PC-3 (cell line): ENCODE results near the gene MIDN. TPM values are rescaled to one million over a fixed set of nuclear protein-coding genes. Genes with fewer than 3 reads are reported as not detected.

Experiments
- ATAC-seq: fragments of 200-7000 bp; cut with Tn5 transposase; 2 replicates; pipeline ENCODE4 v1.9.1; 2020; ENCODE audit warnings: mild to moderate bottlenecking, moderate library complexity
- BruUV-seq: library from RNA; stranded (reverse); fragments of 400-500 nt; replicated peaks from 2 replicates; lab custom pipeline; 2021; lab: Mats Ljungman, UMichigan
- CTCF ChIA-PET: fragments of 300-600 bp; sonication (Branson Sonifier 250); formaldehyde crosslinking; loops from one replicate; lab custom pipeline; 2022; ENCODE audit warnings: antibody characterized with exemption; lab: Charles Lee
- POLR2A ChIA-PET: fragments of 300-600 bp; sonication (Branson Sonifier 250); formaldehyde crosslinking; loops from one replicate; lab custom pipeline; 2022; ENCODE audit warnings: antibody characterized with exemption; ENCODE audit not compliant: unreplicated experiment; lab: Charles Lee
- DNase-seq: peaks from one replicate; pipeline ENCODE4 v3.0.0-alpha.2; 2015
- H2AFZ ChIP-seq: fragments of 300-600 bp; sonication (generic); 2 replicates; pipeline ENCODE4 v1.6.0; 2016; ENCODE audit warnings: antibody characterized with exemption, low read length
- H3F3A ChIP-seq: fragments of 300-600 bp; sonication (generic); one replicate; pipeline ENCODE4 v1.6.0; 2017; ENCODE audit warnings: antibody characterized with exemption, low read length, control low read depth, mild to moderate bottlenecking; ENCODE audit not compliant: unreplicated experiment
- H3K27ac ChIP-seq: fragments of 300-600 bp; sonication (generic); 2 replicates; pipeline ENCODE4 v1.5.1; 2016; ENCODE audit warnings: mild to moderate bottlenecking, low read length
- H3K27me3 ChIP-seq: fragments of 300-600 bp; sonication (generic); 2 replicates; pipeline ENCODE4 v1.6.1; 2016; ENCODE audit warnings: low read length, mixed read lengths
- H3K36me3 ChIP-seq: fragments of 300-600 bp; sonication (generic); 2 replicates; pipeline ENCODE4 v1.6.1; 2016; ENCODE audit warnings: low read depth, mixed run types, low read length, mixed read lengths
- H3K4me1 ChIP-seq: fragments of 300-600 bp; sonication (generic); 2 replicates; pipeline ENCODE4 v1.5.1; 2016; ENCODE audit warnings: low read length; ENCODE audit not compliant: insufficient read depth
- H3K4me2 ChIP-seq: fragments of 300-600 bp; sonication (generic); 2 replicates; pipeline ENCODE4 v1.6.0; 2016; ENCODE audit warnings: low read length
- H3K4me3 ChIP-seq: fragments of 300-600 bp; sonication (generic); 2 replicates; pipeline ENCODE4 v1.5.1; 2016; ENCODE audit warnings: mild to moderate bottlenecking, low read length, mixed read lengths
- H3K79me2 ChIP-seq: fragments of 300-600 bp; sonication (generic); 2 replicates; pipeline ENCODE4 v1.6.1; 2017; ENCODE audit warnings: low read length, mixed read lengths
- H3K9ac ChIP-seq: fragments of 300-600 bp; sonication (generic); 2 replicates; pipeline ENCODE4 v1.6.0; 2016; ENCODE audit warnings: mild to moderate bottlenecking, low read length
- H3K9me2 ChIP-seq: fragments of 300-600 bp; sonication (generic); replicated peaks from 2 replicates; pipeline ENCODE4 v1.6.1; 2016; ENCODE audit warnings: mixed run types, low read length, mixed read lengths
- H3K9me3 ChIP-seq: fragments of 300-600 bp; sonication (generic); 2 replicates; pipeline ENCODE4 v1.6.1; 2016; ENCODE audit warnings: low read length, mixed read lengths
- H4K20me1 ChIP-seq: fragments of 300-600 bp; sonication (generic); 2 replicates; pipeline ENCODE4 v1.6.1; 2016; ENCODE audit warnings: low read length, mixed read lengths
- EZH2 ChIP-seq: fragments of 300-600 bp; sonication (generic); IDR thresholded peaks from one replicate; pipeline ENCODE4 v1.6.1; 2017; ENCODE audit warnings: antibody characterized with exemption, mild to moderate bottlenecking, low read length; ENCODE audit not compliant: unreplicated experiment
- EZH2phosphoT487 ChIP-seq: fragments of 300-600 bp; sonication (generic); IDR thresholded peaks from 2 replicates; pipeline ENCODE4 v1.6.1; 2018; ENCODE audit warnings: mild to moderate bottlenecking, antibody characterized with exemption, low read length, borderline replicate concordance
- intact Hi-C: fragments of 100-400 bp; cut with micrococcal nuclease; formaldehyde crosslinking; loops from 2 replicates; pipeline ENCODE4 v1.9.0; 2023
- total RNA-seq: library from RNA; depleted of rRNA; stranded (reverse); fragments of >200 nt; gene quantifications from 2 replicates; pipeline ENCODE4 v1.2.3, GENCODE V29; 2014
- TF ChIP-seq, protein P1 (sequence below): fragments of 300-600 bp; sonication (generic); conservative IDR thresholded peaks from 2 replicates; pipeline ENCODE4 v1.5.1; 2017; ENCODE audit warnings: antibody characterized with exemption, low read depth, mild to moderate bottlenecking, low read length

Gene MIDN
- total RNA-seq, 1 experiment from 2014 or later, result 17.3 TPM

DNA sequence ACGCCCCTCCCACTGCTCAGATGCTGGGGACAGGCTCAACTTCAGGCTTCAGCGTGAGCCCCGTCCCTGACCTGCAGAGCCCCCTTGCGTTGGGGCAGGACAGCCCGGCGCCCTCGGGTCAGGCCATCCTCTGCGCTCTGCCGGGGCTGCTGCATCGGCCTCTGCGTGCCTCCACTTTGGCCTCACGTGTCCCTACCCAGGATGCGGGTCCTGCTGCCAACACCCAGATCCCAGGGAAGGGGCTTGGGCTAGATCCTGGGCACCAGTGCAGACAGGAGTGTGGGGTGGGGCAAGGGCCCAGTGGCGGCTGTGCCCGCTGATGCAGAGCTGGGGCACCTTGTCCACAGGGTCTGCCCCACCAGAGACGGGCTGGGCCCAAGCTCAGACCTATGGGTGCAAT is 23.5 kb upstream of the MIDN start:
- no TSS peak for BruUV-seq
- ATAC-seq, result no peak
- Histone ChIP-seq H3K4me1 (no peaks in the 10 kb centered on the region), H4K20me1 (no peaks in the 10 kb centered on the region), H3K27me3 (no peaks in the 10 kb centered on the region), H3K9me2 (no peaks in the 10 kb centered on the region), H3K9ac (no peak overlapping the region), H3K36me3 (no peaks in the 10 kb centered on the region), H3K4me3 (no peak overlapping the region), H3K9me3 (no peaks in the 10 kb centered on the region), H3K27ac (no peak overlapping the region), H3F3A (no peaks in the 10 kb centered on the region), H3K79me2 (no peaks in the 10 kb centered on the region), H3K4me2 (no peak overlapping the region), H2AFZ (no peak overlapping the region)
- ChIA-PET CTCF (interaction anchor here (0.5 to 0.6 kb wide), 2 partner anchors 17 to 212 kb away, joined by 5 read pairs; partner anchors contain the start of gene ATP5F1D), POLR2A (no interaction called here)
- intact Hi-C loops, result no loop called here
- DNase-seq, result no peak
- TF ChIP-seq, protein P1, sequence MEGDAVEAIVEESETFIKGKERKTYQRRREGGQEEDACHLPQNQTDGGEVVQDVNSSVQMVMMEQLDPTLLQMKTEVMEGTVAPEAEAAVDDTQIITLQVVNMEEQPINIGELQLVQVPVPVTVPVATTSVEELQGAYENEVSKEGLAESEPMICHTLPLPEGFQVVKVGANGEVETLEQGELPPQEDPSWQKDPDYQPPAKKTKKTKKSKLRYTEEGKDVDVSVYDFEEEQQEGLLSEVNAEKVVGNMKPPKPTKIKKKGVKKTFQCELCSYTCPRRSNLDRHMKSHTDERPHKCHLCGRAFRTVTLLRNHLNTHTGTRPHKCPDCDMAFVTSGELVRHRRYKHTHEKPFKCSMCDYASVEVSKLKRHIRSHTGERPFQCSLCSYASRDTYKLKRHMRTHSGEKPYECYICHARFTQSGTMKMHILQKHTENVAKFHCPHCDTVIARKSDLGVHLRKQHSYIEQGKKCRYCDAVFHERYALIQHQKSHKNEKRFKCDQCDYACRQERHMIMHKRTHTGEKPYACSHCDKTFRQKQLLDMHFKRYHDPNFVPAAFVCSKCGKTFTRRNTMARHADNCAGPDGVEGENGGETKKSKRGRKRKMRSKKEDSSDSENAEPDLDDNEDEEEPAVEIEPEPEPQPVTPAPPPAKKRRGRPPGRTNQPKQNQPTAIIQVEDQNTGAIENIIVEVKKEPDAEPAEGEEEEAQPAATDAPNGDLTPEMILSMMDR, result no peak
- no peak for TF ChIP-seq EZH2phosphoT487
- TF ChIP-seq EZH2, result no peak

DNA sequence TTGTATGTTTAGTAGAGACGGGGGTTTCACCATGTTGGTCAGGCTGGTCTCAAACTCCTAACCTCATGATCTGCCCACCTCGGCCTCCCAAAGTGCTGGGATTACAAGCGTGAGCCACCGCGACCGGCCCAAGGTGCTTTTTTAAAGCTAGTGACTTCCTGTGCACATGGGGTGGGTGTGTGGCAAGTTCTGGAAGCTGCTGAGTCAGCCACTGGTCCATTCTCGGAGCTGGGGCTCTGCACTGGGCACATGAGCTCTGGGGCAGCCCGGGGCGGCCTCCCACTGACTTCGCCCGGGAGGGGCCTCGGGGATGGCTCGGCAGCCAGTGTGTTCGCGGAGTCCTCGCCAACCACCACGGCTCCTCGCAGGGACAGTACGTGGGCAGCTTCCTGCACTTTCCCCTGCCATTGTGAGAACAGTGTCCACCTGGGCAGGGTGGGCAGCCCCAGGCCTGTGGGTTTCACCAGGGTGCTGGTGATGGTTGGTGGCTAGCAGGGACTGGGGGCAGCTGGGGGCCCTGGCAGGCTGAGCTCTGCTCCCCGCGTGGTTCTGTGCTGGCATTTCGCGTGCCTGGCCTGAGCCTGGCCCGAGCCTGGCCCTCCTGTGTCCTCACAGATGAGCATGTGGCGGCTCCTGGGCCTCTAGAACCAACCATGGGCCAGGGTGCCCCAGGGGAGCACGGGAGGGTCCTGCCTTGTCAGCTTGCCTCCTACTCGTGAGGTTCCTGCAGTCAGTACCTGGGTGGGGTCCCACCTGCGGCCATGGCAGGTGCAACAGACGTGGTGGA is 22.8 kb upstream of the MIDN start:
- Histone ChIP-seq H3K4me3 (no peak overlapping the region), H3K36me3 (no peaks in the 10 kb centered on the region), H3K27ac (no peak overlapping the region), H2AFZ (no peak overlapping the region), H3K79me2 (no peaks in the 10 kb centered on the region), H3K4me1 (no peaks in the 10 kb centered on the region), H4K20me1 (no peaks in the 10 kb centered on the region), H3K4me2 (no peak overlapping the region), H3K9me3 (no peaks in the 10 kb centered on the region), H3K27me3 (no peaks in the 10 kb centered on the region), H3K9me2 (no peaks in the 10 kb centered on the region), H3K9ac (no peak overlapping the region), H3F3A (no peaks in the 10 kb centered on the region)
- TF ChIP-seq, protein P1, result no peak
- TF ChIP-seq EZH2phosphoT487, result no peak
- ATAC-seq, result no peak; the same call in 1 of the 2 replicates
- BruUV-seq, result no TSS peak
- no peak for DNase-seq
- CTCF ChIA-PET, result interaction anchor here (0.5 to 0.6 kb wide), 2 partner anchors 16 to 211 kb away, joined by 5 read pairs; partner anchors contain the start of gene ATP5F1D
- POLR2A ChIA-PET, result no interaction called here
- intact Hi-C loops, result no loop called here

DNA sequence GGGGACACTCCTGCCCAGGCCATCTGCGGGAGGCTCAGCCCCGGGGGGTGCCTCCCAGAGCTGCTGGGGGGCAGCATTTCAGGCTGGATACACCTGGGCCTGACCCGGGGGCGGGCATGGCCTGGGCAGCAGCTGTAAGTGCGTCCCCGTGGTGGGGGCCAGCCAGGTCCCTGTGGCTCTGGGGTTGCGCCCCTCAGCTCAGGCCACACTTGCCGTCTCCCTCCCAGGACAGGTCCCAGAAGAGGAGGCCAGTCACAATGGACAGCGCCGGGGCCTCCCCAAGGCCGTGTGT is 22.2 kb upstream of the MIDN start:
- H3K27ac ChIP-seq, result no peak overlapping the region
- TF ChIP-seq EZH2phosphoT487 (no peak), EZH2 (no peak)
- TF ChIP-seq, protein P1, result no peak

More for the DNA sequence above, 22.2 kb upstream of the MIDN start:
- Histone ChIP-seq H4K20me1 (no peaks in the 10 kb centered on the region), H3K79me2 (no peaks in the 10 kb centered on the region), H3K4me2 (no peak overlapping the region), H3K9me2 (no peaks in the 10 kb centered on the region), H3F3A (no peaks in the 10 kb centered on the region), H3K4me3 (no peak overlapping the region), H3K4me1 (no peaks in the 10 kb centered on the region), H3K27me3 (no peaks in the 10 kb centered on the region), H3K36me3 (no peaks in the 10 kb centered on the region), H3K9ac (no peak overlapping the region), H3K9me3 (no peaks in the 10 kb centered on the region), H2AFZ (no peak overlapping the region)
- BruUV-seq, result no TSS peak
- POLR2A ChIA-PET, result no interaction called here
- no peak for ATAC-seq
- DNase-seq, result no peak
- intact Hi-C loops, result no loop called here
- CTCF ChIA-PET, result no interaction called here
